Stimulated activated CD8-positive, alpha-beta memory T cell treated with anti-CD3 and anti-CD28 coated beads, Interleukin-15, amount 100 ng/mL, for 4 hours (primary cell): ENCODE measurements around the gene ACAP2.

Source experiments
- DNase-seq, 2 donors: peaks; one replicate each; pipeline ENCODE4 v3.0.0-alpha.2; 2020; ENCODE audit warnings: low read depth in 2 of 2

ACAP2 gene

DNA sequence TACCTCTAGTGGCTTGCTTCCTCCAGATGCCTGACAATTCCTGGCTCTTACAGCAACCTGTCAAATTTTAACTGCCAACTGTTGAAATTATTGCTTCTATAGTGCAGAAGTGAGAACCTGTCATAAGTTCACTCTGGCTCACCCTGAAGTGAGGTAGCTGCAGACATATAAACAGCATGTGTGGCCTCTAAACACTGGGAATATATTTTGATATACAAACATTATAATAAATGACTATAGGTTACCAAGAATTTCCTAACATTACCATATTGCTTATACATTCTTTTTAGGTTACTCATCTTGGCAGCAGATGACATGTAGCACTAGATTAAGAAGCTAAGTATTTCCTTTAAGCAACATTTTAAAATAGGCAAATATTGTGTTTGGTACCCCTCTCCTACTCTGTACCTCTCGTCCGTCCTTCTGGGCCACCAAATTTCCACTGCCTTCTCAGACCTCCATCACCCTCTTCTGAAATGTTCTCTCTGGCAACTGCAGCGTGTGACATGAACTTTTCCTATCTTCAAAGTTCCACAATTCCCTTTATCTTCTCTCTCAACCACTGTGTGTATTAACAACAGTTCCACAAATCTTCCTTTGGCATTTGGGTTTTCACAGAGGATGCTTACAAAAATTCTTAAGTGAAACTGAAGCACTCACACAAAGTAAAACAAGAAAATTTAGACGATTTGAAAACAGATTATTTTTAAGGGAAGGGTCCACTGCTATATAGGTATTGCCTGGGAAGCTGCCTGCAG lies 156.5 kb downstream of the ACAP2 start:
- no peak for DNase-seq

- no peak for DNase-seq
These were observed 157.4 kb downstream of the ACAP2 start for GRCh38 chr3:195285372-195285771.

DNA sequence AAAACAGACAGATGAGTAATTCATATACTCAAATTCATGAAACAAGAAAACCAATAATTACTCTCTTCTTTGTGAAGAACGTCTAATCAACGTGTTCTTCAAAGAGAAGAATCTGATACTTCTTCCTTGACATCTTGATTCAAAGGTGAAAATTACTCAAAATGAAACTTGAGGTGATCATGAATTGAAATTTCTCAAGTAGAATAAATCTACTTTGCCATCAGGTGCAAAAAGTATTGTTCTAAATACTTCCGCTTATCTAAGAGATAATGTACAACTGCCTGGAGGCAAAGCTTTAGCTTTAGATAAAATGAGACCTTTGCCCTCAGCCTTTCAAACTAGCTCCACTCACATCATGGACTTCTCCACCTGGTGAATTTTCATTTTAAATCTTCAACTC lies 158.0 kb downstream of the ACAP2 start:
- DNase-seq: no peak

- no peak for DNase-seq
These were observed 159.9 kb downstream of the ACAP2 start for GRCh38 chr3:195282961-195283360.

GRCh38 chr3:195274259-195274966 lies 168.4 kb downstream of the ACAP2 start:
- no peak for DNase-seq

- peak; percentile 70 to 73 for DNase-seq
These were observed 171.2 kb downstream of the ACAP2 start for GRCh38 chr3:195271410-195272243.

- DNase-seq: peak; percentile 78 to 81
These were observed 171.9 kb downstream of the ACAP2 start, which contains the start of gene XXYLT1 for GRCh38 chr3:195270817-195271409. Gene XXYLT1, minus strand, starts transcription at chr3:195271159. Its CDS starts 101 bp downstream, at chr3:195271058.

- DNase-seq: peak in 1 of 2 donors; percentile 13
These were observed 172.6 kb downstream of the ACAP2 start for GRCh38 chr3:195270079-195270816.

GRCh38 chr3:195269375-195270078 lies 173.3 kb downstream of the ACAP2 start:
- DNase-seq: no peak

DNA sequence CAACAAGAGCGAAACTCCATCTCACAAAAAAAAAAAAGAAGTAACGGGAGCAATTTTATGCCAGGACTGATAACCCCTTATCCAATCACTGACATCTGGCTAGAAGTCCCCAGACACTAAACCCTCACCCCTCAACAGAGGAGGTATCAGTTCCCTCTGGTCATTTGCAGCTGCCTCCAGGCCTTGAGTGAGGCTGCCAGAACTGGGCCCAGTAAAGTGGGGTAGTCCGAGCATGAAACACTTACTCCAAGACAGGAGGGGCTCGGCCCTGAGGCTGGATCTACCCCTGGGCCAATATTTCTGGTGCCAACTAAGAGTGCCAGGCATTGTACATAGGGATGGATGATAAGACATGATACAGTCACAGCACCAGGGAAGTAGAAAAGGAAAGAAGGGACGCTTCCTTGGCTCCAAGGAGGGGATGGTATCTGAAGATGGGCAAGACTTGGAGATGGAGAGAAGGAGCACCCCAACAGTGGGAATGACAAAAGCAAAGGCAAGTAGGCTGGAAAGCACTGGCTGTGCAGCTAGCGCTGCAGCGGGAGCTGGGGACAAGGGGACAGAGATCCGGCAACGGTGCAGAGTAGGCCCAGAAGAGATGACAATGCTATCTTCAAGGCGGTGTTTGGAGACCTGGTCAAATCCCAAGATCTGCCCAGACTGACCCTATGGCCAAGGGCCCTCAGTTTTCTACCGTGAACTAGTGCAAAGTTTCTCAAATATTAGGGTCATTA lies 174.1 kb downstream of the ACAP2 start:
- no peak for DNase-seq

GRCh38 chr3:195267096-195267495 lies 175.7 kb downstream of the ACAP2 start:
- DNase-seq: no peak

DNA sequence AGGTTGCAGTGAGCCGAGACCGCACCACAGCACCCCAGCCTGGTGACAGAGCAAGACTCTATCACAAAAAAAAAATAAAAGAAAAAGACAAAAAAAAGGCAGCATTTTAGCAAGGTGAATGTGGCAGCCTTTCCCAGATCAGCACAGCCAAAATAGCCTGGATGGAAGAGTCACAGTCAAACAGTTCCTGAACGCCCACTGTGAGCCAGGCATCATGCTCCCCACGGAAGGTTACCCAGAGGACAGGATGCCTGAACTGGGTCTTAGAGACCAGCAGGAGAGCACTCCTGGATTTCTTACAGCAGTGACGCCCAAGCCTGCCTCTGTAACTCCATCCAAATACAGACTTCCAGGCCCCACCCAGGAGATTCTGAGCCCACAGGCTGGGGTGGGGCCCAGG lies 176.4 kb downstream of the ACAP2 start:
- no peak for DNase-seq

DNA sequence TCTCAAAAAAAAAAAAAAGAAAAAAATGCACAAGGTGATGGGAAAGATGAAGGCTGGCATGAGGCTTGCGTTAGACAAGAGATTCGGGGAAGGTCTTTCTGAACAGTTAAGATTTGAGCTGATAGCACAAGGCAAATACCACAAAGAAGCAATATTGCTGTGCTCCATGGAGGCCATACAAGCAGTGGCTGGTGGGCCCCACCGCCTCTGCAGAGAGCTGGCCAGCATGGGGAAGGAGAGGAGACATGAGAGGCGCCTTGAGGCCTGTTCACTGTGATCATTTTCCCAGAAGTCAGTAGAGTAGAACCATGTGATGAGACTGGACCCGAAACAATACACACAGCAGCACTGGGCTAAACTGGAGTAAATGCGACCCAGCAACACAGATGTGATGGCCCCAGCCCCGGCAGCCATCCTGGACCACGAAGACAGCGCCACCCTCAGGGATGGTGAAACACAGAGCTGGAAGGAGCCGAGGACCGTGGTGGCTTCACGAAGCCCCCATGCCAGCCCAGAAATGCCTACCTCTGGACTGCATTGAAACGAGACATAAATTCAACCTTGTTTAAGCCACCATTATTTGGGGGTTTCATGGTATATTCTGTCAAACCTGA lies 177.3 kb downstream of the ACAP2 start:
- no peak for DNase-seq

DNA sequence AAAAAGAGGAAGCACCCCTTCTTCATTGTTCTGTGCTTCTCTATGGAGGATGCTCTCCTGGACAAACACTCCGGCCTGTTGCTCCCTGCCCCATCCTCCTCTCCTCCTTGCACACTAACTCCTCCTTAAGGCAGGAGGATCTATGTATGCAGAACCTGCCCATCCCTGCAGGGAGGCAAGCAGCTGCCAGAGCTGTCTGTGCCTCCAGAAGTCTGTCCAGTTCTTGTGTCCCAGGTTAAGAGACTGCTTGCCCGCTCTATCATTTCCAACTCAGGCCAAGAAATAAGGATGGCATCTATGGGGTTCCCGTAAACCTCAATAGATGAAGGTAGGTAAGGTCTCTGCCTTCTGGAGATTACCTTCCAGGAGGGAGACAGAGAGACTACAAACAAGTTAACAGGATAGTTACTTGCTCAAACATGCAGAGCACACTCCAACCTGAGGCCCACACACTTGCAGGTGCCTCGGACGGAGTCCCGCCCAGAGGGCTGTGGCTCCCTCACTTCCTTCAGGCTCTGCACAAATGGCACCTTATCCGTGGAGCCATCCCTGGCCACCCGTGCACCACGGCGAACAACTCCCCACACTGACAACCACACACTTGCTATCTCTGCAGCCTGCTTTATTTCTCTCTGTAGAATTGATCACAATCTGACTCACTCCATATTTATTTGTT lies 178.8 kb downstream of the ACAP2 start:
- no peak for DNase-seq

DNA sequence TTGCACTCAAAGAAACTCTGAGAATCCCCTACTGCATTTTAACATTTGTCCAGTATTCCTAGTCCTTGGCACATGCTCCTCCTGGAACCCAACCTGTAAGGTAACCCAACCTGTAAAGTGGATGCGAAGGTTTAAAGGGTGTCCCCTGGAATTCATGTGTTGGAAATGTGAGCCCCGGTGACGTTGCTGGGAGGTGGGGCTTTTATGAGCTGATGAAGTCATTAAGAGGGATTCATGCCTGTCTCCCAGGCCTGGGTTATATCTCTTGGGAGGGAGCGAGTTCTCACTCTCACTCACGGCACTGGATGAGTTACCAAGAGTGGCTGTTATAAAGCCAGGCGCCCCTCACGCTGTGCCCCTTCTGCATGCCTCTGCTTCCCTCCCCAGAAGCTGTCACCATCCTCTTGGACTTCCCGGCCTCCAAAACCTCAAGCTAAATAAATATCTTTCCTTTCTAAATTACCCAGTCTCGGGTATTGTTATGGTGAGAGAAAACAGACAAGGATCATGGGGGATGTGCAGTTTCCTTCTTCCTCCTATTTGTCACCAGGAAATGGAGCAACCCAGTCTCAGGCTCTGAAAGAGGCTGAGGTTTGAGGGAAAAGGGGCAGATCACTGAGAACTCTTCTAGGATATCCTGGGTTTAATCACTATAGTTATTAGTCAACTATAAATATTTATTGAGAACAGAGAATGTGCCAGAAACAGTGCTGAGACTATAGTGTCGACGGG lies 179.5 kb downstream of the ACAP2 start:
- DNase-seq: no peak

DNA sequence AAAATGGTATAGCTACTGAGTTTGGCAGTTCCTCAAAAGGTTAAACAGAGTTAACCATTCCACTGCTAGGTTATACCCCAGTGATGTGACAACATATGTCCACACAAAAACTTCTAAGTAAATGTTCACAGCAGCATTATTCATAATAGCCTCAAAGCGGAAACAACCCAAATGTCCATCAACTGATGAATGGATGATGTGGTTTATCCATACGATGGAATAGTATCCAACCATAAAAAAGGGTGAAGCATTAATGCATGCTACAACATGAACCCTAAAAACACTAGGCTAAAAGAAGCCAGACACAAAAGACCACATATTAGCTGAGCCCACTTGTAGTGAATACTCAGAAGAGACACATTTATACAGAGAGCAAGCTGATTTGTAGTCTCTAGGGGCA lies 180.9 kb downstream of the ACAP2 start:
- DNase-seq: no peak

DNA sequence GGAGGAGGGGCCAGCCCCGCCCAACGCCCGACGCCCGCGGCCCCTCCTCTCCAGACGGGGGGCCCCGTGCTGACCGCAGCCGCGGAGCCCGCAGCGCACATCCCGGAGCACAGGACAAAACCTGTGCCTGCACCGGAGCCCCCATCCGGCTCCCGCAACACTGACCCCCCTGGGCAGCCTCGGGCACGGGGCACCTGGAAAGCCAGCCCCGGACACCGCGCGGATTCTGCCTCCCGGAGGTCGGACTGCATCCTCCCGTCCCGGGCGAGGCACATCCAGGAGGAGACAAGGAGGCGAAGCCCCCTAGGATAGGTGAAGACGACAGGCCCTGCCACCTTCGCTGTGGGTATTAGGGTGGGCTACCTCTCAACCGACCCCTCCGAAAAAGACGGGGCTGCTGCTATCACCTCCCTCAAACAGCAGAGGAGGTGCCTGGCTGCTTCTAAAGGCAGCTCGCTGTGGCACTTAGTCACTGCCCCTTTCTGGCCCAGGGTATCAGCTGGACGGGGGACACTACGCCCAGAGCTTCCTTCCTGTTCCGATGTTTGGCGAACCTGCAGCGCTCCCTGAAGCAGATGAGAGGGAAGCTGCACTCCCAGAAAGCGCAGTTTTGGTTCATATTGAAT lies 182.4 kb downstream of the ACAP2 start:
- peak in 1 of 2 donors; percentile 4 for DNase-seq
